GM21619 (cell line): Measurements from ENCODE around the gene FOXK2.
"Not testable (repeated sequence)": the region's sequence is repeated elsewhere in the genome, so short reads cannot be mapped to it uniquely, and the experiment has no call there.

ENCODE experiments used
- ATAC-seq: cut with Tn5 transposase; IDR thresholded peaks from one replicate; pipeline ENCODE4 v1.9.1; 2021; ENCODE audit not compliant: unreplicated experiment

FOXK2 gene

GRCh38 chr17:82561429-82562035 is 42.0 kb downstream of the FOXK2 start:
- no peak for ATAC-seq

GRCh38 chr17:82562718-82563220 is 43.2 kb downstream of the FOXK2 start:
- not testable (repeated sequence) for ATAC-seq

GRCh38 chr17:82563318-82563717 is 43.8 kb downstream of the FOXK2 start:
- no peak for ATAC-seq

GRCh38 chr17:82563745-82564144 is 44.2 kb downstream of the FOXK2 start:
- ATAC-seq: not testable (repeated sequence)

GRCh38 chr17:82564241-82564640 is 44.7 kb downstream of the FOXK2 start:
- no peak for ATAC-seq

GRCh38 chr17:82565551-82565950 is 46.0 kb downstream of the FOXK2 start:
- ATAC-seq: no peak

- ATAC-seq: no peak
Observed at GRCh38 chr17:82566129-82566960, 46.8 kb downstream of the FOXK2 start.

- no peak for ATAC-seq
Observed at GRCh38 chr17:82567286-82567685, 47.8 kb downstream of the FOXK2 start.

- no peak for ATAC-seq
Observed at GRCh38 chr17:82568997-82569393, 49.5 kb downstream of the FOXK2 start.

GRCh38 chr17:82569621-82570020 is 50.1 kb downstream of the FOXK2 start:
- no peak for ATAC-seq

GRCh38 chr17:82570277-82570676 is 50.7 kb downstream of the FOXK2 start:
- no peak for ATAC-seq

- no peak for ATAC-seq
Observed at GRCh38 chr17:82571855-82572254, 52.3 kb downstream of the FOXK2 start.

GRCh38 chr17:82574041-82574440 is 54.5 kb downstream of the FOXK2 start:
- ATAC-seq: no peak

GRCh38 chr17:82575581-82576221 is 56.2 kb downstream of the FOXK2 start:
- not testable (repeated sequence) for ATAC-seq

GRCh38 chr17:82577300-82577699 is 57.8 kb downstream of the FOXK2 start:
- ATAC-seq: no peak

- ATAC-seq: not testable (repeated sequence)
Observed at GRCh38 chr17:82579969-82580368, 60.4 kb downstream of the FOXK2 start.

- no peak for ATAC-seq
Observed at GRCh38 chr17:82582213-82582612, 62.7 kb downstream of the FOXK2 start.

GRCh38 chr17:82582709-82583108 is 63.2 kb downstream of the FOXK2 start:
- ATAC-seq: no peak

- no peak for ATAC-seq
Observed at GRCh38 chr17:82583720-82584234, 64.2 kb downstream of the FOXK2 start.

GRCh38 chr17:82585935-82586575 is 66.5 kb downstream of the FOXK2 start:
- ATAC-seq: not testable (repeated sequence)
